ENCODE results near the gene LOXHD1.

- no peak for TF ChIP-seq CTCF (tag by site-specific recombination; IDR thresholded peaks at IDR 0.05)
- TF ChIP-seq MYNN (tag by site-specific recombination; IDR thresholded peaks at IDR 0.05; ENCODE audit: borderline replicate concordance): no peak
- no peak for TF ChIP-seq ZBTB7A (tag by site-specific recombination; IDR thresholded peaks at IDR 0.05; ENCODE audit: low read depth)
- no peak for TF ChIP-seq ZNF398 (tag by site-specific recombination; IDR thresholded peaks at IDR 0.05)
- TF ChIP-seq ZFP69B (tag by site-specific recombination; IDR thresholded peaks at IDR 0.05): no peak
- no peak for TF ChIP-seq TCF7L2 (IDR thresholded peaks at IDR 0.05; ENCODE audit: borderline replicate concordance, low read depth, low read length)
- TF ChIP-seq ZFP41 (tag by site-specific recombination; IDR thresholded peaks at IDR 0.05; ENCODE audit: borderline replicate concordance): no peak
- TF ChIP-seq PATZ1 (tag by site-specific recombination; IDR thresholded peaks at IDR 0.05): no peak
- TF ChIP-seq ZNF677 (tag by site-specific recombination; IDR thresholded peaks at IDR 0.05): no peak
These were observed 43.2 kb upstream of the LOXHD1 start for GRCh38 chr18:46700066-46700824.

All from HEK293 (cell line).